ENCODE data around the gene KCNH5. TPM values are rescaled to one million over a fixed set of nuclear protein-coding genes. Genes with fewer than 3 reads are reported as not detected.

The KCNH5 gene
- total RNA-seq, 1 experiment from 2014 or later, result 3.7 TPM

- no peak for DNase-seq (ENCODE audit: low read depth)
Observed at GRCh38 chr14:62743118-62743517, 302.1 kb downstream of the KCNH5 start.

DNA sequence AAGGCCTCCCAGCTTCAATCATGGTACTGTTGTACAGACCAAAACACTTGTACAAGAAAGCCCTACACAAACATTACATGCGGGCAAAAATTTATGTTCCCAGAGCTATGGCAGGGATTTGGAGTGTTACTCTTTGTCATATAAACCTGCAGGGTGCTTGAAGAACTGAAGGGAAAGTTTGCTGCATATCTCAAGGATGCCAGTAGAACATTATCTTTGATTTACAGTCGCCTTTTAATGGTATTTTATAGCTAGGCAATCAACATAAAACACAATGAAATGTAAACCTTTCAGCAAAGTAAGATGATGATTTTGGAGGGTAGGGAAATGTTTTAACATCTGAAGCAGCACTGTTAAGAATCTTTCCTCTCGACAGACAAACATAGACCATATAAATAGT lies 305.6 kb downstream of the KCNH5 start:
- DNase-seq (ENCODE audit: low read depth), result no peak

GRCh38 chr14:62736048-62737043 lies 308.9 kb downstream of the KCNH5 start:
- DNase-seq (ENCODE audit: low read depth), result no peak

DNA sequence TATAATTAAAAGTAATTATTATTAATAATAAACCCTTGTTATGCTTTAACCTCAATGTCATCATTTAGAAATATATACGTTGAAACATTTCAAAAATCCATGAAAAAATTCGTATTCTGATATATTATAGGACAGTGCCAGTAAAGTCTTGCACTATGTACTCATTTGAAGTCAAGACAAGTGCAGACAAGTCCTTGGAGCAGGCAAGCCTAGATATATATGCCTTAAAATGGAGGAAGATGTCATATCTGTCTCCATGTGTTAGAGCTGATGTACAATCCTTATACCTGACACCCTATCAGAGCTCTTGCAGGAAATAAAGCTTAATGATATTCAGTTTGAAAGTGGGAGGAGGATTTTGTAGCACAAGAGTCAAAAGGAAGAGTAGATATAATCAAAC lies 310.4 kb downstream of the KCNH5 start:
- DNase-seq (ENCODE audit: low read depth), result no peak

DNA sequence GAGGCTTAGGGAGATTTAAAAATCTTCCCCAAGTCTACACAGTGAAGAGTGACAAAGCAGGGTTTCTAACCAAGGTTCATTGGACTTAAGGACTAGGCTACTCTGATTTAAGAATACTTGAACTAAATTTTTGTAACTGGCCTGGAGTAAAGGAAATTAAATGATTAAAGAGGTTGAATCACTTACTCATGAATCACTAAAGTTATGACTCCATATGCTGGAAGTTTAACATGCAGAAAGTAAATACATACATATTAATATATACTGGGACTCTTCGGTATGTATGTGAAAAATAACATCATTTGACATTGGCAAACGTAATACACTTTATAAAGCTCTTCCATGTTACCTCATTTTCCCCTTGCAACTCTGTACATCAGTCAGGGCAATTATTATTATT lies 322.9 kb downstream of the KCNH5 start:
- DNase-seq (ENCODE audit: low read depth), result no peak

DNA sequence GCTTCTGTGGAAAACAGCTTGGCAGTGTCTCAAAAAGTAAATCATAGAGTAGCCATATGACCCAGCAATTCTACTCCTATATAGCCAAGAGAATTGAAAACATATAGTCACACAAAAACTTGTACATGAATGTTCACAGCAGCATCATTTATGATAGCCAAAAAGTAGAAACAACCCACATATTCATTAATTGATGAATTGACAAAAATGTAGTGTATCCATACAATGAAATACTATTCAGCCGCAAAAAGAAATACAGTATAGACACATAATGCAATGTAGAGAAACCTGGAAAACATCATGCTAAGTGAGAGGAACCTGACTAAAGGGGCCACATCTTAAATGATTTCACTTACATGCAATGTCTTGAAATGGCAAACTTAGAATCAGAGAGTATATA lies 326.6 kb downstream of the KCNH5 start:
- DNase-seq (ENCODE audit: low read depth), result no peak

DNA sequence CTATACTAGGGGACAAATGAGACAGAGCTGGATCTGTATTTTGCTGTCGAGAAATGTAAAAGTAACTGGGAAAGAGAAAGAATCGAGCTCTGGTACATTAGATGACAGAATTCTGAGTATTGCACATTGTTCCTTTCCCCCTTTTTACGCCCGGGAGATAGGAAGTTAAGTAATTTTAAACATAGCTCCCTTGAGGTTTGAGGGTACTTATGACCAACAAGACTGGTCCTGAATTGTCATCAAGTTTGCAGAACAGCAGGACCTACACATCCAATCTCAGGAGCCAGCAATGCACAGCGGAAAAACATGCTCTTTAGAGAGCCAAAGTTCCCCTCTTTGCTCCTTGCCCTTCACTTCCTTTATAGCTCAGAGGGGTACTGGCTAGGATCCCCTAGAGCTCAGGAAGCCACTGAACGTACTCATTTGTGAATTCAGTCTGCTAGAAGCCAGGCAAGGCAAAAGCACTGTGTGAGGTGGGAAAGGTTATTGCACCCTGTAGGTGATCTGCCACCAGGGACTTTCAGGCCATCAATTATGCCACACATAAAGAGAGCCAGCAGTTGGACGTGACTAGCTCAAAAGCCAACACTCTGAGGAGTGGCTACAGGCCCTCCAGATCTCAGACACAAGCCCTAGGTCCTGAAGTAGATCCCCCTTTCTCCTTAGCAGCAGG lies 333.8 kb downstream of the KCNH5 start:
- no peak for DNase-seq (ENCODE audit: low read depth)

GRCh38 chr14:62710811-62711210 lies 334.4 kb downstream of the KCNH5 start:
- no peak for DNase-seq (ENCODE audit: low read depth)

GRCh38 chr14:62709773-62710172 lies 335.5 kb downstream of the KCNH5 start:
- no peak for DNase-seq (ENCODE audit: low read depth)

GRCh38 chr14:62706217-62706616 lies 339.0 kb downstream of the KCNH5 start:
- DNase-seq (ENCODE audit: low read depth), result no peak

DNA sequence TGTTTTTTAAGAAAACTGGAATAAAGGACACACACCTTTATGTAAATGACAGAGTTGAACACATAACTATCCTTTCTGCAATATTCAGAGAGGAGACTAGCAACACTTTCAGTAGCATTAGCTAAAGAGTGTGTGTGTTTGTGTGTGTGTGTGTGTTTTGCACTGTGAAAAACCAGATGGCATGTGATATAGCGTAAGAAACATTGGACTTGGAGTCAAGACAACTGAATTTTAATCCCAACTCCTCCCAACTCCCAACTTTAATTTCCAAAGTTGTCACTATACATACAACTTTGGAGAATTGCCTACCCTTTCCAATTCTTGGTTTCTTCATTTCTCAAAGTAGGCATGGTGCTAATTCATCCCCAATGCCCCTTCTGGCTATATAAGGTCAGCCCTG lies 347.8 kb downstream of the KCNH5 start:
- DNase-seq (ENCODE audit: low read depth), result no peak

DNA sequence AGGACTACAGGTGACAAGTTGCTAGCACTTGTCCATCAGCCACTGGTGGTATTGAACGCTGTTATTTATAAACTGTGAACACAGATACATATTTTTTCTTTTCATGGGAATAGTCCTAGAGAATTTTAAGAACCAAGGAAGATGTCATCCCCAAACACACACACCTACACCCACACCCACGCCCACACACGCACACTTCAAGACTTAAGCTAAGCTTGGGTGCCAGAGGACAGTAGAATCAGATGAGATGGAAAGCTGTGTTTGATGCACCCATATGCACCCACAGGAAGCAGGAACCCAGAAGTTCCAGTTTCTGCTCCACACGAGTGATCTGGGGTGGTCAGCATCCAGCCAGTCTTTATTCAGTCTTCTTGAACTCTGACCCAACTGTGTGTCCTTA lies 348.3 kb downstream of the KCNH5 start:
- no peak for DNase-seq (ENCODE audit: low read depth)

DNA sequence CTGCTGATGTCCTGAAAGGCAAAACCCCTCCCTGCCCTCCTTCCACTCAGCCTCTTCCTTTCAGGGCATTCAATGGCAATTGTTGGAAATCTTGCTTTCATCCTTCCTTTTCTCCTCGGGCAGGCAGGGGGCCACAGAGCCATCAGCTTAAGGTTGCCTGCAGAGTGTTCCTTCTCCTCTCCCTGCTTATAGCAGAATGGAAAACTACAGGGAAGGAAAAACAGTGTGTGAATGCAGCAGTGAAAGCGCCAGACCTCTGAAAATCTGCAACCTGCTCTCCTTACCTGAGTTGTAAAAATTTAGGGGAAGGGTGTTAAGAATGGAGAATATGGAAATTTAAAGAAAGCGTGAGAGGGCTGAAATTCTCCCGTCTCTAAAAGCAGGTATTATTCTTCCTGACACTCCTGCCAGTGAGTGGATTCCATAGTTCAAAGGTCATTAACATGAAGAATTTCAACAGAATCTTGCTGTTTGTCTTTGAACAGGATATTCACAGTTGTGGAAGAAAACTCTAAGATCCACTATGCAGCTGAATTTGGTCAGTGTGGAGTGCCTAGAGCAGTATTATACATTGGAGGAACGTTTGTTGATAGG lies 348.8 kb downstream of the KCNH5 start:
- DNase-seq (ENCODE audit: low read depth), result no peak

- peak; percentile 60 for DNase-seq (ENCODE audit: low read depth)
Observed at GRCh38 chr14:62694075-62694474, 351.2 kb downstream of the KCNH5 start.

- no peak for DNase-seq (ENCODE audit: low read depth)
Observed at GRCh38 chr14:62692490-62693106, 352.7 kb downstream of the KCNH5 start.

DNA sequence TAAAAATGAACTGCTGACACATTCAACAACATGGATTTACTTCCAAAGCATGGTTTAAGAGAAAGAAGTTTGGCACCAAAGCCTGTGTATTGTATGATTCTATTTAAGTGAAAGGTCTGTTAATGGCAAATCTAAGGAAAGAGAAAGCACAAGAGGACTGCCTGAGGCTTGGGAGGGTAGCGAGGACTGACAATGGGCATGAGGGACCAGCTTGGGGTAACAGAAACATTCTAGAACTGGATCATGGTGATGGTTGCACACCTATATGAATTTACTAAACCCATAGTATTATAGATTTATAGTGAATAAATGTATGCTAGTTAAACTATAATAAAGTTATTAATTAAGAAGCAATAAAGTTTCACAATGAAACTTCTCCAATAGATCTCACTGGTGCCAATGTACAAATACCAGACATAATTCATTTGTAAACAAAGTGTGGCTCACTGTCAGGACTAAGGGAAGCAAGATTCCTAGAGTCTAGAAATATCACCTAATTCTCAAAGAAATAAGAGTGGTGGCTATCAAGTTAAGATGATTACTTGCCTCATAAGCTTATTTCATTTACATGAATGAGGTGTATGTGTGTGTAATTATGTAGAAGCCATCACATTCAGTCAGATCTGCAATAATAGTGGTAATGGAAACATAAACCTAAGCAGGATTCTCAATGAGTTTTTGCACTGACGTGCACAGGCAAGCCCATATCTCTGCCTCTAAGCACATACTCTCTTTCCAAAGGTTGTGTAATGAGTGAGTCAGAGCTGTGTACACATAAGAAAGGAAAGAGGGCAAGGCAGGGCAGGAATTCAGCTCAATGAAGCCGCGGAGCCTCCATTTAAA lies 353.4 kb downstream of the KCNH5 start:
- DNase-seq (ENCODE audit: low read depth), result peak; percentile 78

DNA sequence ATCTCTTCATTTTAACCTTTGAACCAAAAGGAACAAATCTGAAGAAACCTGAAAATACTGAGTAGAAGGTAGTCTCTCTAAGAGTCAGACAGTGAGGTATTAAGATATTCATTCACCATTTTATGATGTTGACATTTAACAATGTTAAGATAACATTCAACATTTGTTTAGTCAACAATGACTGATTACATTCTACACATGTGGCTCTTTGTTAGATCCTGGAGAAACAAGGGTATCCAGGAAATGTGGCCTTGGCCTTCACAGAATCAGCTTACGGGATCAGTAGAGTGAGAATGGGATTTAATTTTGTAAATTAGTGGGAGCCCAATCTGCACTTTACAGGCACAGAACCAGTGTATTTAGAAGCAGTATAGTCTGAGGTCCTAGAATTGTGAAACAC lies 355.5 kb downstream of the KCNH5 start:
- no peak for DNase-seq (ENCODE audit: low read depth)

DNA sequence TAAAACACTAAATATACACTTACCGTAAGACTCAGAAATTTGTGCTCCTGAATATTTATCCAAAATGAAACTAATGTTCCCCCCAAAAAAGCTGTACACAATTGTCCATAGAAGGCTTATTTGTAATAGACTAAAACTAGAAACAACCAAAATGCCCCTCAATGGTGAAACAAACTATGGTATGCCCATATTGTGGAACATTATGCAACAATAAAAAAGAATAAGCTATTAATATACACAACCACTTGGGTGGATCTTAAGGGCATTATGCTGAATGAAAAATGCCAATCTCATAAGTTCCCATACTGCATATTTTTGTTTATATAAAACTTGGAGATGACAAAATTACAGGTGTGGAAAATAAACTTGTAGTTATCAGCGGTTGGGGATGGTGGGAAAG lies 357.4 kb downstream of the KCNH5 start:
- DNase-seq (ENCODE audit: low read depth), result no peak

- DNase-seq (ENCODE audit: low read depth), result no peak
Observed at GRCh38 chr14:62684376-62684775, 360.9 kb downstream of the KCNH5 start.

- DNase-seq (ENCODE audit: low read depth), result no peak
Observed at GRCh38 chr14:62682208-62682607, 363.1 kb downstream of the KCNH5 start.

DNA sequence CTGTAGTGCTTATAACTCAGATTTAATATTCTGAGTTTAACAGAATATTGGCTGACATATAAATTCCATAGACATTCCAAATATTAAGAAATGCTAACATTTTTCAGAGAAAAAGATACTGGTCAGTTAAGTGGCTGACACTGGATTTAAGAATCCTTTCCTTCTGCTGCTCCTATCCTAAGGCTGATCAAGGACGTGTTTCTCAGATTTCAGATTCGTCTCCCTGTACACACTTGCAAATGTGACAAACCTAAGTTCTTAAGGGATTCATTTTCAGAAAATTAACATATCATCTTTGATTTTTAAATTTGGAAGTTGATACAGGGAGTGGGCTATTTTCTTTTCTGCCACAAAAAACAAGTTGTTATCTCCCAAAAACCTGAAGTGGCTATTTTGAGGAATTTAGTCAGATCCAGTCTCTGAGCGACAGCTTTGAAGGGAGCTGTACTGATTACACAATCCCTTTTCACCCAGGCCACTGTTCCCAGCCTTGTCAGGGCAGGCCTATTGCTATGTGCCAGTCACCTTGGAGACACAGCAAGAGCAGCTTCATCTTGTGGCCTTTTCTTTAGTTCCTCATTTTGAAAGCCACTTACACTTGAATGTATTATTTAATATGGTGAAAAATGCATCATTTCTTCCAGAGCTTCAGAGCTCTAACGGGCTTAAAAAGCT lies 370.6 kb downstream of the KCNH5 start:
- no peak for DNase-seq (ENCODE audit: low read depth)
